H1 (cell line): ENCODE results near the gene SPIRE1. TPM values are rescaled to one million over a fixed set of nuclear protein-coding genes. Genes with fewer than 3 reads are reported as not detected.

ENCODE experiments used
- CHD7 ChIP-seq: fragments of 300-600 bp; sonication (generic); IDR thresholded peaks from 2 replicates; pipeline ENCODE4 v1.7.1; 2012; ENCODE audit warnings: low read length, moderate library complexity, mild to moderate bottlenecking, inconsistent platforms; ENCODE audit not compliant: insufficient replicate concordance
- GABPA ChIP-seq: IDR thresholded peaks from 2 replicates; pipeline ENCODE4 v1.6.1; 2011; ENCODE audit warnings: mild to moderate bottlenecking, low read length, moderate library complexity, borderline replicate concordance; ENCODE audit not compliant: insufficient read depth
- JUN ChIP-seq: IDR thresholded peaks from 2 replicates; pipeline ENCODE4 v1.6.1; 2011; ENCODE audit warnings: low read depth, mild to moderate bottlenecking, improper control_type of control experiment, low read length
- MAX ChIP-seq: IDR thresholded peaks from 2 replicates; pipeline ENCODE4 v1.6.1; 2012; ENCODE audit warnings: inconsistent platforms
- NRF1 ChIP-seq: IDR thresholded peaks from 2 replicates; pipeline ENCODE4 v1.6.1; 2011; ENCODE audit warnings: mild to moderate bottlenecking, low read depth, low read length, improper control_type of control experiment
- RFX5 ChIP-seq: IDR thresholded peaks from 2 replicates; pipeline ENCODE4 v1.6.1; 2011; ENCODE audit warnings: low read depth, low read length, improper control_type of control experiment, borderline replicate concordance
- RXRA ChIP-seq: IDR thresholded peaks from 2 replicates; pipeline ENCODE4 v1.6.1; 2011; ENCODE audit warnings: low read depth, mild to moderate bottlenecking, low read length, moderate library complexity; ENCODE audit not compliant: insufficient read depth
- SIX5 ChIP-seq: IDR thresholded peaks from 2 replicates; pipeline ENCODE4 v1.6.1; 2011; ENCODE audit warnings: mild to moderate bottlenecking, low read depth, low read length
- SRF ChIP-seq: IDR thresholded peaks from 2 replicates; pipeline ENCODE4 v1.6.1; 2011; ENCODE audit warnings: mild to moderate bottlenecking, low read depth, low read length, moderate library complexity
- polyA plus RNA-seq, 7 experiments: library from polyadenylated mRNA; depleted of rRNA in 3 of 7; stranded (reverse) in 5 of 7; unstranded in 2 of 7; fragments of >200 nt in 5 of 7; fragments of 200-250 nt in 2 of 7; gene quantifications; 1 replicate in 5 of 7; 2 replicates in 1 of 7; 4 replicates in 1 of 7; pipeline versions ENCODE4 v1.2.1 to v1.2.3, GENCODE V29; 2011 to 2013; ENCODE audit warnings: missing spikeins in 2 of 7, mixed read lengths in 2 of 7
- total RNA-seq: library from RNA; stranded (reverse); fragmentation: NEBNext Ultra II Directional; extraction: Animal tissue kit (Norgen Biotek cat#: 25700); gene quantifications from 2 replicates; pipeline ENCODE4 v1.2.1, GENCODE V29; 2021

Gene SPIRE1
- total and polyA plus RNA-seq, 2 of the 8 experiments (the other 6 are each of a cell fraction or from before 2014, with no cell fraction given): 6.0 to 21.5 TPM

GRCh38 chr18:12657684-12658425 lies at the start of gene SPIRE1 (continued):
- TF ChIP-seq CHD7 (no peak), SIX5 (no peak), SRF (no peak), RFX5 (no peak), GABPA (no peak), RXRA (no peak), NRF1 (no peak), JUN (no peak), MAX (peak; percentile 79)
